Activated CD4-positive, alpha-beta T cell treated with anti-CD3 and anti-CD28 coated beads for 48 hours (primary cell): ENCODE data around the gene LRCOL1.
A peak's percentile ranks its signal among the peaks of the same experiment; 100 is the strongest.
"Not testable (repeated sequence)": the region's sequence is repeated elsewhere in the genome, so short reads cannot be mapped to it uniquely, and the experiment has no call there.

Experiments
- DNase-seq: peaks from one replicate; pipeline ENCODE4 v3.0.0-alpha.2; 2020

Gene LRCOL1

GRCh38 chr12:132600048-132601032, 10.0 kb downstream of the LRCOL1 start:
- DNase-seq: peak; percentile 40

- not testable (repeated sequence) for DNase-seq
Measured at GRCh38 chr12:132599502-132599901, 10.9 kb downstream of the LRCOL1 start.

DNA sequence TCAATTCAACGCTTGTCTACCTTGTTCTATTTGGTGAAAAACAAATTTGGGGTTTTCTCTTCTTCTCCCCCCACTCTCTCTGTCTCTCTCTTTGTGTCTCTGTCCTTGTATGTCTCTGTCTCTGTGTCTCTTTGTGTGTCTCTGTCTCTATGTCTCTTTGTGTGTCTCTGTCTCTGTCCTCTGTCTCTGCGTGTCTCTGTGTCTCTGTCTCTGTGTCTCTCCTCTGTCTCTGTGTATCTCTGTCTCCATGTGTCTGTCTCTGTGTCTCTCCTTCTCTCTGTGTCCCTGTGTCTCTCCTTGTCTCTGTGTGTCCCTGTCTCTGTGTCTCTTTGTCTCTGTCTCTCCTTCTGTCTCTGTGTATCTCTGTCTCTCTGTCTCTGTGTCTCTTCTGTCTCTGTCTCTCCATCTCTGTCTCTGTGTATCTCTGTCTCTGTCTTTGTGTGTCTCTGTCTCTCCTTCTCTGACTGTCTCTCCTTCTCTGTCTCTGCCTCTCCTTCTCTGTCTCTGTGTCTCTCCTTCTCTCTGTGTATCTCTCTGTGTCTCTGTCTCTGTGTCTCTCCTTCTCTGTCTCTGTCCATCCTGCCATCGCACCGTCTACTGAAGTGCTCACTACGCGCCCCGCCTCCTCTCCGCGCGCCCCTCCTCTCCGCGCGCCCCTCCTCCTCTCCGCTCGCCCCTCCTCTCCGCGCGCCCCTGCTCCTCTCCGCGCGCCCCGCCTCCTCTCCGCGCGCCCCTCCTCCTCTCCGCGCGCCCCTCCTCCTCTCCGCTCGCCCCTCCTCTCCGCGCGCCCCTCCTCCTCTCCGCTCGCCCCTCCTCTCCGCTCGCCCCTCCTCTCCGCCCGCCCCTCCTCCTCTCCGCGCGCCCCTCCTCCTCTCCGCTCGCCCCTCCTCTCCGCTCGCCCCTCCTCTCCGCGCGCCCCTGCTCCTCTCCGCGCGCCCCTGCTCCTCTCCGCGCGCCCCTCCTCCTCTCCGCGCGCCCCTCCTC, 12.8 kb downstream of the LRCOL1 start:
- no peak for DNase-seq

DNA sequence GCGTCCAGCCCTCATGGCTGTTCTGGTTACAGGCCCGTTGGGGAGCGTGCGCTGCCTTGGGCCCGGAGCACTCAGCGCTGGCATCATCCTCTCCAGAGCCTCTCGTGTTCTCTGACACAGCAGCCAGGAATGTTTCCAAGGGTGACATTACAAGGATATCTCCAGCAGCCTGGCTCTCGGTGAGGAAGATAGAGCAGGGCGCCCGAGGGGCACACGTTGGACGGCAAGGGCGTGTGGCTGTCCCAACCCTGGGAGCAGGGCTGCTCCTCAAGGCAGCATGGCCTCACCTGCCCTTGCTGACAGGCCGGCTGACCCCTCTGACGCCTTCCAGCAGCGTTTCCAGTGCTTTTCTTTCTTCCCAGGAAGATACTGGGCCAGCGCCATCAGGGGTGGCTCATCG, 14.4 kb downstream of the LRCOL1 start:
- no peak for DNase-seq

DNA sequence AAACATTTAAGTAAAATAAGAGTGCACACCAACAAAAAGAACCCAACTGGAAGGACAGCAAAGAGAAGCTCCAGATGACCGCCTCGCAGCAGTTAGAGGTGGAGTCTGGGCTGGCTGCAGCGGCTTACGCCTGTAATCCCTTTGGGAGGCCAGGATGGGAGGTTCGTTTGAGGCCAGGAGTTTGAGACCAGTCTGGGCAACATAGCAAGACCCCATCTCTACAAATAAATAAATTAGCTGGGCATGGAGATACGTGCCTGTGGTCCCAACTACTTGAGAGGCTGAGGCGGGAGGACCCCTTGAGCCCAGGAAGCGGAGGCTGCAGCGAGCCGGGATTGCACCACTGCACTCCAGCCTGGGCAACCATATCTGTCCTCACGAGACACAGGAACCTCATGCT, 15.2 kb downstream of the LRCOL1 start:
- DNase-seq: no peak

- DNase-seq: peak; percentile 61
Measured at GRCh38 chr12:132593938-132594358, 16.4 kb downstream of the LRCOL1 start.

GRCh38 chr12:132593521-132593920, 16.9 kb downstream of the LRCOL1 start:
- no peak for DNase-seq

GRCh38 chr12:132593071-132593470, 17.3 kb downstream of the LRCOL1 start:
- no peak for DNase-seq

GRCh38 chr12:132592282-132592970, 18.0 kb downstream of the LRCOL1 start:
- DNase-seq: no peak

GRCh38 chr12:132591107-132591935, 19.1 kb downstream of the LRCOL1 start:
- no peak for DNase-seq

GRCh38 chr12:132588821-132589669, 21.3 kb downstream of the LRCOL1 start:
- no peak for DNase-seq

- DNase-seq: no peak
Measured at GRCh38 chr12:132588319-132588718, 22.1 kb downstream of the LRCOL1 start.

- DNase-seq: no peak
Measured at GRCh38 chr12:132587781-132588180, 22.6 kb downstream of the LRCOL1 start.

GRCh38 chr12:132586929-132587328, 23.5 kb downstream of the LRCOL1 start:
- DNase-seq: no peak

GRCh38 chr12:132585177-132585576, 25.2 kb downstream of the LRCOL1 start:
- DNase-seq: no peak

DNA sequence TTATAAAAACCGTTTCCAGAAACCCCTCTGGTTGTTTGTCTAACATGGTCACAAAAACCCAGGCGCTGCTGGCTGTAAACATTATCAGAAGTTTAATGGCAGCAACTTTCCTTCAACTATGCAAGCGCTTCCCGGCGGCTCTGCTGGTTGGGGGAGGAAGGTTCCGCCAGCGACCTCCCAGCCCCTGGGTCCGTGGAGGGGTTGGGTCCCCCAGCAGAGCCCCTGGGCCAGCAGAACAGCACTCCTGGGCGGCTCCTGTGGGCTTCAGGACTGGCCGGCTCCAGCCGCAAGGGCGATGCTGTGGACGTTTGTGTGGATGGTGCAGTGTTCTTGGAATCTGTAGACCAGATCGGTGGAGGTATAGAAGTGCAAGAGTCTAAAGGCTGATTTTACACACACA, 26.0 kb downstream of the LRCOL1 start:
- DNase-seq: no peak

- no peak for DNase-seq
Measured at GRCh38 chr12:132583736-132584135, 26.6 kb downstream of the LRCOL1 start.

- no peak for DNase-seq
Measured at GRCh38 chr12:132583411-132583710, 27.0 kb downstream of the LRCOL1 start.

DNA sequence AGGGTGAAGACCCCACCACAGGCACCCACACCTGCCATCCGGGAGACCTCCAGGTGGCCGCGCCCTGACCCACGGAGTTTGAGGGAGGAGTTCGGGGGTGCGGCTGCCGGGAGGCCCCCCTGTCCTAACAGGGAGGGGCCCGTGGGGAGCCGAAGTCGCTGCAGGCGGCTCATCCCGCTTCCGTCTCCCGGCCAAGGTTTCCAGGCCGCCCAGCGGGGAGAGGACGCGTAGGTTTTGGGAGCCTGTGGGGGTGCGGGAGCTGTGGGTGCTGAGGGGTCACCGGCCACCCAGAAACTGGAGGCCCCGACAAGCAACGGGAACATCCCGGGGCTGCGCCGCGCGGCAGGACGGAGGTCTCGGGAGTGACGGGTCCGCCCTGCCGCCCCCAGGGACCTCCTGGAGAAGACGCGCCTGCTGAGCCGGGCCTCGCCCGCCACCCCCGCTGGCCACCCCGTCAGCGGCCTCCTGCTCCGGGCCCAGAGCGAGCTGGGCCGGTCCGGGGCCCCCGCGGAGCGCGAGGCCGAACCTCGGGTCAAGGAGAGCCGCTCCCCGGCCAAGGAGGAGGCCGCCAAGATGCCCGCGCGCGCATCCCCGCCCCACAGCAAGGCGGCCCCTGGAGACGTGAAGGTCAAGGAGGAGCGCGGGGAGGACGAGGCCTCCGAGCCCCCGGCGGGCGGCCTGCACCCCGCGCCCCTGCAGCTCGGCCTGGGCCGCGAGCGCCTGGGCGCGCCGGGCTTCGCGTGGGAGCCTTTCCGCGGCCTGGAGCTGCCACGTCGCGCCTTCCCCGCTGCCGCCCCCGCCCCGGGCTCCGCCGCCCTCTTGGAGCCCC, 27.6 kb downstream of the LRCOL1 start:
- DNase-seq: no peak

DNA sequence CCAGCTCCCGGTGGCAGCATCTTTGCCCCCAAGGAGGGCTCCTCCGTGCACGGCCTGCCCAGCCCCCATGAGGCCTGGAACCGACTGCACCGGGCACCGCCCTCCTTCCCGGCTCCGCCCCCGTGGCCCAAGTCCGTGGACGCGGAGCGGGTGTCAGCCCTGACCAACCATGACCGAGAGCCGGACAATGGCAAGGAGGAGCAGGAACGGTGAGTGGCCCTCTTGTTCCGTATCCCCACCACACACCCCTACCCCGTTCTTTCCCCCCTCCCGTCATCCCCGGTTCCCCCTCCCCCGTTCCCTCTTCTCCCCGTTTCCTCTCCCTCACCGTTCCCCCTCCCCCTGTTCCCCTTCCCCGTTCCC, 28.3 kb downstream of the LRCOL1 start:
- no peak for DNase-seq
